Effector memory CD8-positive, alpha-beta T cell (primary cell): Measurements from ENCODE around the gene PFKP.
A peak's percentile ranks its signal among the peaks of the same experiment; 100 is the strongest.
"Not testable (repeated sequence)": the region's sequence is repeated elsewhere in the genome, so short reads cannot be mapped to it uniquely, and the experiment has no call there.

ENCODE experiments used
- ATAC-seq: fragments of 150-1000 bp; cut with Tn5 transposase; replicated peaks from 2 replicates; pipeline ENCODE4 v1.10.0; 2021; ENCODE audit warnings: mild to moderate bottlenecking, moderate library complexity
- DNase-seq, 3 experiments: peaks; one replicate each; pipeline ENCODE4 v3.0.0; 2021
- H3K27ac Mint-ChIP-seq, 2 donors: one replicate each; pipeline ENCODE4 v1.8.0; 2022; ENCODE audit warnings: mild to moderate bottlenecking in 2 of 2, mixed read lengths in 2 of 2, moderate library complexity in 2 of 2
- H3K27me3 Mint-ChIP-seq, 2 donors: one replicate each; pipeline ENCODE4 v1.8.0; 2022; ENCODE audit warnings: mixed read lengths in 2 of 2
- H3K36me3 Mint-ChIP-seq: one replicate; pipeline ENCODE4 v1.8.0; 2022; ENCODE audit warnings: mild to moderate bottlenecking, moderate library complexity, mixed read lengths; ENCODE audit not compliant: insufficient read depth
- H3K4me1 Mint-ChIP-seq, 2 donors: one replicate each; pipeline ENCODE4 v1.8.0; 2022; ENCODE audit warnings: low read depth in 2 of 2, mixed read lengths in 2 of 2
- H3K4me3 Mint-ChIP-seq, 2 donors: one replicate each; pipeline ENCODE4 v1.8.0; 2022; ENCODE audit warnings: mild to moderate bottlenecking in 2 of 2, mixed read lengths in 2 of 2, moderate library complexity in 2 of 2
- H3K9me3 Mint-ChIP-seq, 2 donors: one replicate each; pipeline ENCODE4 v1.8.0; 2022; ENCODE audit warnings: mixed read lengths in 2 of 2

Gene PFKP

GRCh38 chr10:3100093-3100792, 32.9 kb downstream of the PFKP start:
- H3K4me1 Mint-ChIP-seq: peaks cover 8 to 11% of the 10 kb centered on the region in 2 donors
- no peaks in the 10 kb centered on the region for H3K9me3 Mint-ChIP-seq
- no peak for DNase-seq
- no peak overlapping the region for H3K4me3 Mint-ChIP-seq
- H3K36me3 Mint-ChIP-seq: peaks cover 37% of the 10 kb centered on the region
- H3K27ac Mint-ChIP-seq: peak overlapping the region in 1 of 2 donors; percentile 5
- no peak for ATAC-seq
- H3K27me3 Mint-ChIP-seq: no peaks in the 10 kb centered on the region

DNA sequence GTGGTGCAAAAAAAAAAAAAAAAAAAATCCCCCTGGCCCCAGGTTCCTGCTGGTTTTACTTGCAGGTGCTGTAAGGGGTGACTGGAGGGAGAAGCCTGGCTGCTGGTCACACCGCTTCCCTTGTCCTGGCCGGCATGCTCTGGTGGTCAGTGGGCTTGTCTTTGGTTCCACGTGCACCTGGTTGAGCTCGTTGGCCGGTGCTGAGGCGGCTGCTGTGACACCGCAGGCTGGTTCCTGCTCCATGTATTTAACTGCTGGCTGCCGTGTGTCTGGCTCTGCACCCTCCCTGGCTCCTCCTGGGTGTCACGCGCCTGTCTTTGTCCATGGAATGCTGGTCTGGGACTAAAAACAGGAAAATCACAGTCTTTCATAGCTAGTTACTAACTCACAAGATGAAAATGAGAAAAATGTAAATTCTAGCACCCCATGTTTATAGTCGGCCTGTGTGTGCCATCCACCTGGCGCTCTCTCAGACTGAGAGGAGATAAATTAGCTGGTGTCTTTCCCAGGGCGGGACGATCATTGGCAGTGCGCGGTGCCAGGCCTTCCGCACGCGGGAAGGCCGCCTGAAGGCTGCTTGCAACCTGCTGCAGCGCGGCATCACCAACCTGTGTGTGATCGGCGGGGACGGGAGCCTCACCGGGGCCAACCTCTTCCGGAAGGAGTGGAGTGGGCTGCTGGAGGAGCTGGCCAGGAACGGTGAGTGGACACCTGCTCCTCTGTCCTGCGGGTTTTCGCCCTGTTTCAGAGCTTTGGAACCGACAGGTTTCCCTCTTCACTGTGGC, 33.7 kb downstream of the PFKP start:
- no peaks in the 10 kb centered on the region for H3K27me3 Mint-ChIP-seq
- ATAC-seq (no peak), DNase-seq (no peak)
- H3K9me3 Mint-ChIP-seq: no peaks in the 10 kb centered on the region
- peaks cover 37% of the 10 kb centered on the region for H3K36me3 Mint-ChIP-seq
- no peak overlapping the region for H3K4me3 Mint-ChIP-seq
- peaks cover 2 to 3% of the 10 kb centered on the region in 2 donors for H3K4me1 Mint-ChIP-seq
- H3K27ac Mint-ChIP-seq: no peak overlapping the region

DNA sequence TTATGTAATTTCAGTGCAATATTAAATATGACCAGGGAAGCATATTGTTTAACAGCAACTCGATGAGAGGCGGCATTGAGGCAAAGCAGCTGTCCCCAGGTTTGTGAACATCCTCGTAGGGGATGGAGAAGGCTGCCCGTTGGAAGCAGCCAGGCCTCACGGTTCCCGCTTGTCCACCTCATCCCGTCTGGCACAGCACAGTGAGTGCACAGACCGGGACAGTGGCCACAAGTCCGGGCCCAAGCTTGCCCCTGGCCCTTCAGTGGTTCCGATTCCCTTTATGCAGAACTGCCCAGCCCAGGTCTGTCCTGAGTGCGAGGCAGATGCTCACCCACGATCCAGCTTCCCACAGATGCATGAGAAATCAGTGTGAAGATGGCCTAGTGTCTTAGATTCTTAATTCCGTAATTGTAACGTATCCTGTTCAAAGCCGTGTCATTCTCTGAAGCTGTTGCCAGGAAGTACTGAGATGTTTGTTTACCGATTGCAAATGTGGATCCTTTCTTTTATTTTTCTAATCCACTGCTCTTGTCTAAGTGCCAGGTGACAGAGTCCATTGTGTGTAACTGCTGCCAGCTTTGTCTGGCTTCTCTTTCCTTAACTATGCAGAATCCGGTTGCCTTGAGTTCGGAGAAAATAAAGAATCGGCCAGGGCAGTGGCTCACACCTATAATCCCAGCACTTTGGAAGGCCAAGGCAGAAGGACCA, 35.5 kb downstream of the PFKP start:
- H3K36me3 Mint-ChIP-seq: peaks cover 46% of the 10 kb centered on the region
- no peaks in the 10 kb centered on the region for H3K4me1 Mint-ChIP-seq
- no peaks in the 10 kb centered on the region for H3K9me3 Mint-ChIP-seq
- no peak overlapping the region for H3K27ac Mint-ChIP-seq
- ATAC-seq: no peak
- H3K27me3 Mint-ChIP-seq: no peaks in the 10 kb centered on the region
- no peak overlapping the region for H3K4me3 Mint-ChIP-seq
- no peak for DNase-seq

DNA sequence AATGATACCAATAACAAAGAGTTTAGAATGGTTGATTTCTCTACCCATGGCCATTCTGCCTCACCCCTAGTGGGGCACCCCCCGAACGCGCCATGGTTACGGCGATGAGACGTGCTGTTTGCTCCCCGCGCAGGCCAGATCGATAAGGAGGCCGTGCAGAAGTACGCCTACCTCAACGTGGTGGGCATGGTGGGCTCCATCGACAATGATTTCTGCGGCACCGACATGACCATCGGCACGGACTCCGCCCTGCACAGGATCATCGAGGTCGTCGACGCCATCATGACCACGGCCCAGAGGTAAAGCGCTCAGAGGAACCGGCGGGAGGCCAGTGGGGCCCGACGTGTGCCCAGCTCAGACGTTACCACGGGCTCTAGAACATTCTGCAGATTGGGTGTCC, 36.3 kb downstream of the PFKP start:
- Mint-ChIP-seq H3K4me1 (no peaks in the 10 kb centered on the region), H3K36me3 (peaks cover 54% of the 10 kb centered on the region), H3K9me3 (no peaks in the 10 kb centered on the region), H3K27me3 (no peaks in the 10 kb centered on the region), H3K27ac (no peak overlapping the region), H3K4me3 (no peak overlapping the region)
- DNase-seq (no peak), ATAC-seq (no peak)

DNA sequence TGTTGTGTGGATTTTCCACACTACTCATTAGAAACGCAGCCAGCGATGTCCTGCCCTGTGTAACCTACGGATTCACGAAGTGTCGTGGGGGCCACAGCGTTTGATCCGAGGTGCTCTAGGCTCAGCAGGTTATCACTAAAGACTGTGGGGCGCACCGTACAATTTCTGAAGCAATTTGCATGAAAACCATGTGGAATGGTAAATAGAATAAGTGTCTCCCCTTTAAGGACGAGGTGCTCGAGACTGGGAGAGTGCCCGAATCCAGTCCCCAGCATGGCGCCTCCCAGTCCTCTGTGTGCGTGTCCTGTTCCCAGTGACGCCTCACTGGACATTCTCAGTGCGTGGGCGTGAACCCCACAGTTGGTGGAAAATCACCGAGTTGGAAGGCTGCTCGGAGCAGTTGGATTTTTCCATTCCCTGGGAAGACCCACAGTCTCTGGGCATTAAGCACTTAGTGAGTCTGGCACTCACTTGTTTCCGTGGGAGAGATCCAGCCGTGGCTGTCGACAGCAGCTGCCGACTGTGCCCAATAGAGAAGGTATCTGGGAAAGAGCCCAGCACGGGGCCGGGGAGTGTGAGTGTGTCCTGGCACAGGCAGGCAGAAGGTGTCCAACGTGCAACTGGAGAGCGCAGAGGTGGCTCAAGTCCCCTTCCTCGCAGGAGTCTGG, 37.0 kb downstream of the PFKP start:
- DNase-seq (no peak), ATAC-seq (no peak)

DNA sequence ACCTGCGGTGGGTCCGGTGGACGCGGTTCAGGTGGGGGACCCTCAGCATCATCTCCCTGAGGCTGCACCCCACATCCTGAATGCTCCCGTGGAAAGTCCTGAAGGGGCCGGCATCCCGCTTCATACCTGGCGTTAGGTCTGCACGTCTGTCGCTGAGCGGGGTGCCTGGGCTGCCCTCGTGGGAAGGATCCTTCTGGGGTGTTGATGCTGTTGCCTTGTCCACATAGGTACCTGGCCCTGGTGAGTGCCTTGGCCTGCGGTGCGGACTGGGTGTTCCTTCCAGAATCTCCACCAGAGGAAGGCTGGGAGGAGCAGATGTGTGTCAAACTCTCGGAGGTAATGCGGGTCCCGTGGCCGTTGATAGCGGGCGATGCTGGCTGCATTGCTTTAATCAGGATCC, 37.8 kb downstream of the PFKP start:
- Mint-ChIP-seq H3K27me3 (no peaks in the 10 kb centered on the region), H3K4me3 (no peak overlapping the region), H3K36me3 (peaks cover 48% of the 10 kb centered on the region), H3K9me3 (no peaks in the 10 kb centered on the region), H3K4me1 (no peaks in the 10 kb centered on the region), H3K27ac (no peak overlapping the region)
- ATAC-seq: no peak
- DNase-seq: no peak

More for the DNA sequence above, 37.0 kb downstream of the PFKP start:
- no peaks in the 10 kb centered on the region for H3K9me3 Mint-ChIP-seq
- H3K4me3 Mint-ChIP-seq: no peak overlapping the region
- H3K36me3 Mint-ChIP-seq: peaks cover 49% of the 10 kb centered on the region
- peak overlapping the region in 1 of 2 donors; percentile 62 for H3K27ac Mint-ChIP-seq
- H3K27me3 Mint-ChIP-seq: no peaks in the 10 kb centered on the region
- H3K4me1 Mint-ChIP-seq: no peaks in the 10 kb centered on the region

DNA sequence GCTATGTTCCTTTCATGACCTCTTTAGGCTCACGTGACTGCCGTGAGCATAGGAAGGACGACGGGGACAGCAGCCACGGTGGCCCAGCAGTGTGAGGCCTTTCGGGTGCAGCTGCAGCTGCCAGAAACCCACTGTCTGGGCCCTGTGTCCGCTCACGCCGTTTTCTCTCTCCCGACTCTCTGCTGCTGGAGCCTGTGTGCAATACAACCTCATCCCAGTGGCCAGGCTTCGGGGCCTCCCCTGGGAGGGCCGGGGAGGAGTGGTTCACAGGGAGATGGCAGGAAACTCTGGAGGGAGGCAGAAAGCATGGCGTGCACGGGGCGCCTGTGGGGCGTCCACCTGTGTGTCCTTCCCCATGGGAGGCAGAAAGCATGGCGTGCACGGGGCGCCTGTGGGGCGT, 38.6 kb downstream of the PFKP start:
- H3K27ac Mint-ChIP-seq: no peak overlapping the region
- no peak overlapping the region for H3K4me3 Mint-ChIP-seq
- H3K36me3 Mint-ChIP-seq: peaks cover 44% of the 10 kb centered on the region
- H3K4me1 Mint-ChIP-seq: peaks cover 0 to 3% of the 10 kb centered on the region in 2 donors
- H3K9me3 Mint-ChIP-seq: no peaks in the 10 kb centered on the region
- no peaks in the 10 kb centered on the region for H3K27me3 Mint-ChIP-seq
- no peak for ATAC-seq
- no peak for DNase-seq

DNA sequence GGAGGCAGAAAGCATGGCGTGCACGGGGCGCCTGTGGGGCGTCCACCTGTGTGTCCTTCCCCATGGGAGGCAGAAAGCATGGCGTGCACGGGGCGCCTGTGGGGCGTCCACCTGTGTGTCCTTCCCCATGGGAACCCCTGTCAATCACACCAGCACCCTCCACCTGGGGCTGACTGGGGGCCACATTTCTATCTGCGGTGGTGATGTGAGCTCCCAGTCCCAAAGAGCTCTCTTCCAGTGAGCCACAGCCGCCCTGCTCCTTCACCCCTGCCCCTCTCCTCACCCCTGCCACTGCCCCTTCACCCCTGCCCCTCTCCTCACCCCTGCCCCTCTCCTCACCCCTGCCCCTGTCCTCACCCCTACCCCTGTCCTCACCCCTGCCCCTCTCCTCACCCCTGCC, 39.0 kb downstream of the PFKP start:
- H3K9me3 Mint-ChIP-seq, H3K4me1 Mint-ChIP-seq, H3K4me3 Mint-ChIP-seq, H3K27me3 Mint-ChIP-seq, DNase-seq, H3K27ac Mint-ChIP-seq, ATAC-seq: not testable (repeated sequence)
- peaks cover 42% of the 10 kb centered on the region for H3K36me3 Mint-ChIP-seq

- Mint-ChIP-seq H3K27ac (peak overlapping the region in 1 of 2 donors; percentile 20), H3K27me3 (no peaks in the 10 kb centered on the region), H3K4me3 (no peak overlapping the region), H3K9me3 (no peaks in the 10 kb centered on the region), H3K36me3 (peaks cover 41% of the 10 kb centered on the region), H3K4me1 (peaks cover 0 to 4% of the 10 kb centered on the region in 2 donors)
- DNase-seq: no peak
- no peak for ATAC-seq
These were observed 39.6 kb downstream of the PFKP start for GRCh38 chr10:3106928-3107425.

- Mint-ChIP-seq H3K4me1 (peaks cover 0 to 4% of the 10 kb centered on the region in 2 donors), H3K27ac (peak overlapping the region in 1 of 2 donors; percentile 20), H3K36me3 (peaks cover 46% of the 10 kb centered on the region), H3K27me3 (no peaks in the 10 kb centered on the region), H3K9me3 (no peaks in the 10 kb centered on the region), H3K4me3 (no peak overlapping the region)
- ATAC-seq: no peak
- no peak for DNase-seq
These were observed 40.1 kb downstream of the PFKP start for GRCh38 chr10:3107426-3107961.

GRCh38 chr10:3108033-3108432, 40.7 kb downstream of the PFKP start:
- ATAC-seq (no peak), DNase-seq (no peak)
- Mint-ChIP-seq H3K9me3 (no peaks in the 10 kb centered on the region), H3K4me3 (no peak overlapping the region), H3K36me3 (peaks cover 49% of the 10 kb centered on the region), H3K27ac (no peak overlapping the region), H3K27me3 (no peaks in the 10 kb centered on the region), H3K4me1 (peaks cover 0 to 4% of the 10 kb centered on the region in 2 donors)

DNA sequence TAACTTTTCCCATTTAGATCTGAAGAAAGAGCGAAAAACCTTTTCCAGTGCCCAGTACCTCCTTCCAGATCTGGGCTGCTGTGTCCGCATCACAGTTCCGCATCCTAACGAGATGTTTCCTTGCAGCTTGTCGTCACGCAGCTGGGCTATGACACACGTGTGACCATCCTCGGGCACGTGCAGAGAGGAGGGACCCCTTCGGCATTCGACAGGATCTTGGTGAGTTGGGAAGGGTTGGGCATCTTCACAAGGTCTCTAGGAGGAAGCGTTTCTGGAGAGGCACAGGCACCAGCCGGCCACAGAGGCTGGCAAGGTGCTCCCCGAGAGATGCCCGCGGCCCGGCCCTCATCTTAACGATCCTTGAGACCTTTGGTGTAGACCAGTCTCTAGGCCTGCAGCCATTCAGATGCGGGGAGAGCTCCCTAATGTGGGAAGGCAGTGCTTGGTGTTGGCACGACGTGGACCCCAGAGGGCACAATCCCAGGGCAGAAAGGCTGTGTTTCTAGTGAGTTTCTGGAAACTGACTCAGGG, 41.3 kb downstream of the PFKP start:
- no peaks in the 10 kb centered on the region for H3K9me3 Mint-ChIP-seq
- ATAC-seq: no peak
- H3K4me3 Mint-ChIP-seq: no peak overlapping the region
- peaks cover 0 to 4% of the 10 kb centered on the region in 2 donors for H3K4me1 Mint-ChIP-seq
- no peak for DNase-seq
- no peak overlapping the region for H3K27ac Mint-ChIP-seq
- H3K27me3 Mint-ChIP-seq: no peaks in the 10 kb centered on the region
- H3K36me3 Mint-ChIP-seq: peaks cover 47% of the 10 kb centered on the region

- peaks cover 48% of the 10 kb centered on the region for H3K36me3 Mint-ChIP-seq
- no peaks in the 10 kb centered on the region for H3K27me3 Mint-ChIP-seq
These were observed 41.8 kb downstream of the PFKP start for GRCh38 chr10:3109196-3109595.

More at GRCh38 chr10:3109196-3109595, 41.8 kb downstream of the PFKP start:
- Mint-ChIP-seq H3K9me3 (no peaks in the 10 kb centered on the region), H3K4me3 (no peak overlapping the region), H3K27ac (no peak overlapping the region), H3K4me1 (peaks cover 0 to 4% of the 10 kb centered on the region in 2 donors)
- DNase-seq: no peak
- no peak for ATAC-seq
